Measurements from ENCODE around the gene PTPN7. TPM values are rescaled to one million over a fixed set of nuclear protein-coding genes. Genes with fewer than 3 reads are reported as not detected.
A peak's percentile ranks its signal among the peaks of the same experiment; 100 is the strongest.

The PTPN7 gene
- total RNA-seq, 3 donors from 2014 or later: 304 to 352 (median 331) TPM

DNA sequence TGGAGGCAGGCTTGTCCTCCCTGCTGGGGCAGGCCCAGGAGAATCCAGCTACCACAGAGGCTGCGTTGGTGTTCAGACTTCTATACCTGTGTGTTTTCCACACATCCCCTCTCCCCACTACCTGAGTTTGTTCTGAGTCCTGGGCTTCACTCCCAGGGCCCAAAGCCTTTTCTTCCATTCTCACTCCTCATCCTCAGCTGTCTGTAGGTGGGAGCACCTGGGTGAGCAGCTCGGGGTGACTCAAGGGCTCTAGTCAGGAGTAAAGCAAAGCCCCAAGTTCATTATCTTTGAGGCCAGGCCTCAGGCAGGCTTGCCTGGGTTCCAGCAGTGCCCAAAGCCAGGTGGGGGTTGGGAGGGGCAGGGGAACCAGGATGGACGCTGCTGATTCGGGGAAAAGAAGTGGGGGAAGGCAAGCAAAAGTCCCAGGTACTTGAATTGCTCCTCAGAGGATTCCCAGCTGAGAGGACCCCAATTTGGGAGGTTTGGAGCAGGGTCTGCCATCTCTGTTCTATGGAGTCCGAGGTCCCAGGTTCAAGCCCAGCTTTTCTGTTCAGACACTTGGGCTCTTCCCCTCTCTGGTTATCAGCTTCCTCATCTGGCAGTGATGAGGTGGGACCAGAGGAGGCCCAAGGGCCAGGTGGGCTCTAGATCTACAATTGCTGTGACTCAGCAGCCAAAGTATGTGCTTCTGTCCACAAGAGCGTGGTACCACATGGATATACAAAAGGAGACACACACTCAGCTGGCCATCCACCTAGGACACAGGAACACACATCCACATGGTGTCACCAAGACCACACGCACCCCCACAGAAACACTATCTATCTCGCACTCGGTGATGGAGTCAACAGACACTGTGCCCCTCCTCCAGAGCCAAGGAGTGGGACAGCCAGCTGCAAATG lies 5.8 kb upstream of the PTPN7 start:
- peak overlapping the region; percentile 13 for H3K4me3 Mint-ChIP-seq
- H3K9me3 Mint-ChIP-seq: no peaks in the 10 kb centered on the region
- no peaks in the 10 kb centered on the region for H3K36me3 Mint-ChIP-seq (ENCODE audit: insufficient read depth)
- H3K4me1 Mint-ChIP-seq (ENCODE audit: low read depth): peaks cover 57% of the 10 kb centered on the region
- DNase-seq (no peak), ATAC-seq (peak in 1 of 2 donors; percentile 3)
- H3K27me3 Mint-ChIP-seq (ENCODE audit: low read depth): no peaks in the 10 kb centered on the region

DNA sequence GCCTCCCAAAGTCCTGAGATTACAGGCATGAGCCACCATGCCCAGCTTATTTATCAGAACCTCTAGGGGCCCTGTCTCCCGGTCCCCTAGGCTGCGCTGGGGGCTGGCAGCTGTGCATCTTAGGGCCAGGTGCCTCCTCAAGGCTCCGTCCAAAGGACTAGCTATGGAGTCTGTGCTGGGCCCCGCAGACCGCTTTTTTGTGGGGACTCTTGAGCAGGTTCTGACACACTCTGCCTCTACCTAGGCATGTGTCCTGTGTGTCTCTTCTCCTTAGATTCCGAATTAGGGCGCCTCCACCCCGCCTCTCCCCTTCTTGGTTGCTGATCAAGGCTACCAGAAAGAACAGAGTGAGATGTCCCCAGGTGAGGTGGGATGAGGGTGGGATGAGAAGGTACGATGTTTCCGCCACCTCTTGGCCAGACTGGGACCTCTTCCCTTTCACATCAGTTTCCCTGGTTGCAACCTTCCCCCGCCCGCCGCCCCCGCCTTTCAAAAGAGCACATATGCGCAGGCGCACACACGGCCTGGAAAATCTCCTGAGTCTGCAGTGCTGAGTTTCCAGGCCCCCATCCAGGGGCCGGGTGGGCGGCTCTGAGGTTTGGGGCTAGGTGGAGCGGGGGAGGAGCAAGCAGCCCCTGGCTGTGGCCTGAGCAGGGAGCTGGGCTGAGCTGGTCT lies 5.0 kb upstream of the PTPN7 start:
- peaks cover 65% of the 10 kb centered on the region for H3K4me1 Mint-ChIP-seq (ENCODE audit: low read depth)
- no peaks in the 10 kb centered on the region for H3K36me3 Mint-ChIP-seq (ENCODE audit: insufficient read depth)
- no peaks in the 10 kb centered on the region for H3K9me3 Mint-ChIP-seq
- no peaks in the 10 kb centered on the region for H3K27me3 Mint-ChIP-seq (ENCODE audit: low read depth)
- peak; percentile 57 for DNase-seq
- peak; percentile 9 to 15 for ATAC-seq
- H3K4me3 Mint-ChIP-seq: peak overlapping the region; percentile 70

DNA sequence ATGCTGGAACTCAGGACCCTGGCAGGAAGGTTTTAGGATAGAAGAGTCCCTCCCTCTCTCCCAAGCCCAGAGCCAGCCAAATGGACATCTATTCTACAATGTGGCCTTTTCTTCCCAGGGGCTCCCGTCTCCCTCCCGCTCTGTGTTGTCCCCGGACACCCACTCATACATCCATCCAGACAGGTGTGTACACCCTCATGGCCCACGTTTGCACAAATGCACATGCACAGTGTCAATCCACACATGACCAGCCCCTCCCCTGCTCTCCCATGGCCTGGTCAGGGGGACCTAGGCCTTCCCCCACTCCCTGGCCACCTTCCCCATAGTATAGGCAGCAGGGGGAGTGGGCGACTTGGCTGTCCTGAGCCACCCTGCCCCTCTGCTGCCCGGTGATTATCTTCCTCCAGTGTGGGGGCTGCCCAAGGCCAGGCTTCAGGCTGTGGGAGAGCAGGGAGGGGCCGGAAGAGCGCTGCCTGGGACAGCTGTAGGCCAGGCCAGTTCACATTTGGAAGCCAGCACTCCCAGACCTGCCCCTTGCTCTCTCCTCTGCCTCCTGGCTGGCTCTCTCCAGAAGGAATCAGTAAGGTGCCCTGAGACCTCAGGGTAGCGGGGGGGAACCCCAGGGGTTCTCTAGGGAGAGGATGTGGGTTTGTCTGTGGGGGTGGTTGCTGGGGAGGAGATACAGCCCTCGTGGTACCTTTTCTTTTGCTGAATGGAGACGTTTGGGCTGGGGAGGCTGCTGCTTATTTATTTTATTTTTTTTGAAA lies 4.1 kb upstream of the PTPN7 start:
- peaks cover 2% of the 10 kb centered on the region for H3K36me3 Mint-ChIP-seq (ENCODE audit: insufficient read depth)
- DNase-seq (peak; percentile 61), ATAC-seq (peak; percentile 23 to 32)
- peak overlapping the region; percentile 70 for H3K4me3 Mint-ChIP-seq
- H3K27me3 Mint-ChIP-seq (ENCODE audit: low read depth): no peaks in the 10 kb centered on the region
- no peaks in the 10 kb centered on the region for H3K9me3 Mint-ChIP-seq
- H3K4me1 Mint-ChIP-seq (ENCODE audit: low read depth): peaks cover 68% of the 10 kb centered on the region

DNA sequence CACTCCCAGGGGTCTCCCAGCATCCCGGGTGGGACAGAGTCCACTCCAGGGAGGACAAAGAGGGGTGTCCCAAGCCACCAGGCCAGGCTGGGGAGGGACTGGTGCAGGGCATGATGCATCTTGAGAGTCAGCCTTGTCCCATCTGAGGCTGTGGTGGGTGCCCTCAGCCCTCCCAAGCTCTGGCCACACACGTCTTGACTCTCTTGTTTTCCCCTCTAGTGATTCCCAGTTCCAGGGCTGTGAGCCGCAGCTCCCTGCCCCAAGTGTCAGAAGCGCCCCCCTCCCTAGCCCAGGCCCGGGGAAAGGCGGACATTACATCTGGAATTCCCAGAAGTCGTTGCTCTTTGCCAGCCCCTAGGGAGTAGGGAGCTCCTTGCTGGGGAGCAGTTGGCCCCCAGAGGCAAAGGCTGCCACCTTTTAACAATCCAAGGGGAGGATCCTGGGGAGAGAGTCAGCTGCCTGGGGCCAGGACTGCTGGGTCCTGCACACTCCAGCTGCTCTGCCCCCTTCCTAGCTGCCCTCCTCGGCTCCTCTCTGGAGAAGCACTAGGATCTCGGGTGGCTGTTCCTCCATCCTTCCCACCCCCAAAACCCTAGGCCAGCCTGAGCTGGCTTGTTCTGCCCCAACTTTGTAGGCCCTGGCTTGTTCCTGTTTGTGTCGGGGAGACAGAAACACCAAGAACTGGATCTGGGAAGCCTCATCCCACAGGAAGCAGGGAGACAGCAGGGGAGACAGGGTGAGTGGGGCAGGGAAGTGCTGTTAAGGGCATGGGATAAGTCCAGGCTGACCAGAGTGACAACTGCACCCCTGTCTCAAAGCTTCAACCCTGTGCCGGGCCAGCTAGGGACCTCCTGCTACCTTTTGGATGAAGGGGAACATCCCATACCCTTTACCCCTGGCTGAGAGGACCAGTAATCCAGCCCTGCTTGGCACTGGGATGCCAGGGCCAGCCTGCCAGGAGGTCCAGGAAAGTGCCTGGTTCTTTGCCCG lies 3.2 kb upstream of the PTPN7 start:
- Mint-ChIP-seq H3K4me3 (peak overlapping the region; percentile 91), H3K27me3 (ENCODE audit: low read depth) (no peaks in the 10 kb centered on the region), H3K4me1 (ENCODE audit: low read depth) (peaks cover 76% of the 10 kb centered on the region), H3K9me3 (no peaks in the 10 kb centered on the region), H3K36me3 (ENCODE audit: insufficient read depth) (peaks cover 11% of the 10 kb centered on the region)
- ATAC-seq (no peak), DNase-seq (no peak)

- Mint-ChIP-seq H3K9me3 (no peaks in the 10 kb centered on the region), H3K4me3 (peak overlapping the region; percentile 91), H3K36me3 (ENCODE audit: insufficient read depth) (peaks cover 15% of the 10 kb centered on the region), H3K4me1 (ENCODE audit: low read depth) (peaks cover 86% of the 10 kb centered on the region), H3K27me3 (ENCODE audit: low read depth) (no peaks in the 10 kb centered on the region)
- no peak for DNase-seq
- no peak for ATAC-seq
Measured at GRCh38 chr1:202162418-202163280, 2.2 kb upstream of the PTPN7 start.

- ATAC-seq: no peak
- H3K4me3 Mint-ChIP-seq: peak overlapping the region; percentile 91
- peak; percentile 39 for DNase-seq
- peaks cover 88% of the 10 kb centered on the region for H3K4me1 Mint-ChIP-seq (ENCODE audit: low read depth)
- peaks cover 18% of the 10 kb centered on the region for H3K36me3 Mint-ChIP-seq (ENCODE audit: insufficient read depth)
- no peaks in the 10 kb centered on the region for H3K27me3 Mint-ChIP-seq (ENCODE audit: low read depth)
- no peaks in the 10 kb centered on the region for H3K9me3 Mint-ChIP-seq
Measured at GRCh38 chr1:202162047-202162417, 1.6 kb upstream of the PTPN7 start.

DNA sequence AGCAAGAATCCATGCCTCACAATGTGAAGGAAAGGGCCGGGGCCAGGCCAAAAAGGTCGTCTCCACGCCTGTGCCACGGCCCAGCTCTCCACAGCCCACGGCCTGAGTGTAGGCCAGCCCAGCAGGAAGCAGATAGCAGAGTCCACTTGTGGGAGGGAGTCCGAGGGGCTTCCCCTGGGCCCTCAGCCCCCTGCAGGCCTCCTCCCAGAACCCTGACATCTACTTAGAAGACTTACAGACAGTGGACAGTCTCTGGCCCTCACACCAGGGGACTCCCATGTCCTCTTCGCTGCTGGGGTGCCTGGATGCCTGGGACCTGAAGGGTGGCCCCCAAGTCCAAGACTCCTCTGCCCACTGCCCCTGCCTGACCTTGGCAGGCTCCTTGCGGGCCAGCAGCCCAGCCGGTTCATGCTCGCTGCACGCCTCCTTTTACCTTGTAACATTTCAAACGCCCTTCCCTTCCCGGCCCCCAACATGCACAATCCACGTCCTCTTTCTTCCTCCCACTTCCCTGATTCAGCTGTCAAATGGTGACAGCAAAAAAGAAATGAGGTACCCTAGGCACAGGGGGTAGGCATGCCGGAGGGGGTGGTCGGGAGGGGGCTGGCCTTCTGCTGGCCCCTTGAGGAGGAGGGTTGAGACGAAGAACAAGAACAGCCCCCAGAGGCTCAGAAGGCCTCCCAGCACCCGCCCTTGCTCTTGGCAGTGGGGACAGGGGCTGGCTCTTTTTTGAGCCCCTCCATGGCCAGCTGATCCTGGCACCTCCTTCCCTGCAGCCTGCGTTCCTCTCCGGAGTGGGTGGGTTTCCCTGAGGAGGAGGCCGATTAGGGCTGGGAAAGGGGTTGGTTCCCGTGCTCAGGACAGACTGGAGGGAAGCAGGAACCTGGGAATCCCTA lies 997 bp upstream of the PTPN7 start:
- Mint-ChIP-seq H3K4me1 (ENCODE audit: low read depth) (peaks cover 86% of the 10 kb centered on the region), H3K36me3 (ENCODE audit: insufficient read depth) (peaks cover 18% of the 10 kb centered on the region), H3K4me3 (peak overlapping the region; percentile 91), H3K9me3 (no peaks in the 10 kb centered on the region), H3K27me3 (ENCODE audit: low read depth) (no peaks in the 10 kb centered on the region)
- ATAC-seq (no peak), DNase-seq (no peak)

- DNase-seq (peak; percentile 34), ATAC-seq (peak; percentile 49 to 66)
- Mint-ChIP-seq H3K36me3 (ENCODE audit: insufficient read depth) (peaks cover 27% of the 10 kb centered on the region), H3K9me3 (no peaks in the 10 kb centered on the region), H3K4me3 (peak overlapping the region; percentile 91), H3K27me3 (ENCODE audit: low read depth) (no peaks in the 10 kb centered on the region), H3K4me1 (ENCODE audit: low read depth) (peaks cover 87% of the 10 kb centered on the region)
Measured at GRCh38 chr1:202159534-202160371, 649 bp downstream of the PTPN7 start.

DNA sequence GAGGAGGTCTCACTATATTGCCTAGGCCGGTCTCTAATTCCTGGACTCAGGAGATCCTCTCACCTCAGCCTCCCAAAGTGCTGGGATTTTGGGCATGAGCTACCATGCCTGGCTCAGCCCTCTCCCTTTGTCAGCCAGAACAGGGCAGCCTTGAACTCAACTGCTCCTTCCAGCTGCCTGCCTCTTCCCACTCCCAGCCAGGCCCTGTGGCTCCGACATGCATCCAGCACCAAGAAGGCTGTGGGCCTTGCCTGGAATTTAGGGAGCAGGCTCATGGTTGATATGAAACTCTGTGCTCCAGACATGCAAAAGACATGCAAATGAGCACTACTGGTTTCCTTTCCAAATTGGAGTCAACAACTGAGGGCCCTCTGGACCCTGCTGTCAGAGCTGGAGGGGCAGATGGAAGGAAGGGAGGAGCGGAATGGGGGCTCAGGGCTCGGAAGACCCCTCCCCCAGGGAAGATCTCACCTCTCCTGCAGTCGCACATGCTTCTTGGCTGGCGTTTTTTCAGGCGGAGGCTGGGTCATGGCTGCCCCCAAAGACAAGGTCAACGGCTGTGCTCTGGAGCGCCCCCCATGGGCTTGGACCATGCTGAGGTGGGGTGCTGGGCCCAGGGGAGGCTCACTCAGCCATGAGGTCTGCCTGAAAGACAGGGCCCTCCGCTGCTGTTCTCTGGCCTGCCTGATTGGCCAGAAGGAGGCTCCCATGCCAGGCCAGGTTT lies 1.4 kb downstream of the PTPN7 start:
- Mint-ChIP-seq H3K36me3 (ENCODE audit: insufficient read depth) (peaks cover 31% of the 10 kb centered on the region), H3K27me3 (ENCODE audit: low read depth) (no peaks in the 10 kb centered on the region)
- DNase-seq: no peak

DNA sequence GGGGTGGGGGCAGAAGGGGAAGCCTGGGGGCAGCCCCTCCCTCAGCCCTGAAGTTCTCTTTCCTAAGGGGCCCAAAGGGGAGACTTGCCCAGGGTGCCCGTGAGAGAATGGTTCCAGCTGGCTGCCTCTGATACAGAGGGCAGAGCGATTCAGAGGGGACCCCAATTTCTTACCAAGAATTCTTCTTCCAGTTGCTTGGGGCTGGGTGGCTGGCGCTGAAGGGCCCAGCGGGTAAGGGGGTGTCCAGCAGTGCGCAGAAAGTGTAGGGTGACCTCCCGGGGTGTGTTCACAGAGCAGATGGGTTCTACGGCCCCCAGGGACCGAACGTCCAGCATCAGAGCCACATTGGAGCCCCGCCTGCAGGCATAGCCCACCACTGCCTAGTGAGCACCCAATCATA lies 2.5 kb downstream of the PTPN7 start:
- H3K27me3 Mint-ChIP-seq (ENCODE audit: low read depth): no peaks in the 10 kb centered on the region
- ATAC-seq: no peak
- no peaks in the 10 kb centered on the region for H3K9me3 Mint-ChIP-seq
- peaks cover 75% of the 10 kb centered on the region for H3K4me1 Mint-ChIP-seq (ENCODE audit: low read depth)
- DNase-seq: no peak
- peaks cover 37% of the 10 kb centered on the region for H3K36me3 Mint-ChIP-seq (ENCODE audit: insufficient read depth)
- peak overlapping the region; percentile 91 for H3K4me3 Mint-ChIP-seq

More for the DNA sequence above, 1.4 kb downstream of the PTPN7 start:
- Mint-ChIP-seq H3K4me1 (ENCODE audit: low read depth) (peaks cover 83% of the 10 kb centered on the region), H3K9me3 (no peaks in the 10 kb centered on the region), H3K4me3 (peak overlapping the region; percentile 91)
- no peak for ATAC-seq

GRCh38 chr1:202156590-202156989 lies 3.8 kb downstream of the PTPN7 start:
- Mint-ChIP-seq H3K36me3 (ENCODE audit: insufficient read depth) (peaks cover 40% of the 10 kb centered on the region), H3K9me3 (no peaks in the 10 kb centered on the region), H3K4me3 (peak overlapping the region; percentile 11), H3K4me1 (ENCODE audit: low read depth) (peaks cover 61% of the 10 kb centered on the region), H3K27me3 (ENCODE audit: low read depth) (no peaks in the 10 kb centered on the region)
- no peak for DNase-seq
- no peak for ATAC-seq

All from activated T-cell treated with anti-CD3 and anti-CD28 coated beads, Interleukin-2, amount 50 U/mL, for 4 hours (primary cell).